Fibroblast of lung (primary cell): ENCODE measurements around the gene CMTR1.

Source experiments
- EZH2 ChIP-seq: IDR thresholded peaks from 2 replicates; pipeline ENCODE4 v1.5.1; 2012; ENCODE audit warnings: low read length, control low read depth, mild to moderate bottlenecking; ENCODE audit errors: missing control alignments
- TF ChIP-seq, protein P1 (sequence below), 2 donors: IDR thresholded peaks in 1 of 2; conservative IDR thresholded peaks in 1 of 2; 1 replicate in 1 of 2; 2 replicates in 1 of 2; pipeline ENCODE4 v1.5.1; 2011 to 2012; ENCODE audit warnings: low read length in 2 of 2, control low read depth in 1 of 2, inconsistent platforms in 1 of 2, low read depth in 1 of 2, mild to moderate bottlenecking in 1 of 2

DNA sequence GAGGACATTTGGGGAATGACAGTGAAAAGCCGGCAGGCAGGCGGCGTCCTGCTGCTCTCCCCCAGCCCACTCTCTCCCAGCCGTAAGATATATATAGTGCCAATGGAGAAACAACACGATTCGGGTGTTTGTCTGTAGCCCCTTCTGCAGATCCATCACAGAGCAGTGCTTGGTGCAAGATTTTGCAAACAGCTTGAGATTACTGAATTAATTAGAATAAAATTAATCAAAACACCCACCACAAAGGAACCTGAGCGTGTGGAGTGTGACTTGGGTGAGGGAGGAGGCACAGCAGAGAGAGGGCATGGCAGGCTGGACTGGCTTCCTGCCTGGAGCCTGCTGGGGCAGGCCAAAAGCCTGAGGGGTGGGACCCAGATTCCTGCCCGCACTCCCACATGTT lies 95.5 kb downstream of the CMTR1 start:
- TF ChIP-seq, protein P1, sequence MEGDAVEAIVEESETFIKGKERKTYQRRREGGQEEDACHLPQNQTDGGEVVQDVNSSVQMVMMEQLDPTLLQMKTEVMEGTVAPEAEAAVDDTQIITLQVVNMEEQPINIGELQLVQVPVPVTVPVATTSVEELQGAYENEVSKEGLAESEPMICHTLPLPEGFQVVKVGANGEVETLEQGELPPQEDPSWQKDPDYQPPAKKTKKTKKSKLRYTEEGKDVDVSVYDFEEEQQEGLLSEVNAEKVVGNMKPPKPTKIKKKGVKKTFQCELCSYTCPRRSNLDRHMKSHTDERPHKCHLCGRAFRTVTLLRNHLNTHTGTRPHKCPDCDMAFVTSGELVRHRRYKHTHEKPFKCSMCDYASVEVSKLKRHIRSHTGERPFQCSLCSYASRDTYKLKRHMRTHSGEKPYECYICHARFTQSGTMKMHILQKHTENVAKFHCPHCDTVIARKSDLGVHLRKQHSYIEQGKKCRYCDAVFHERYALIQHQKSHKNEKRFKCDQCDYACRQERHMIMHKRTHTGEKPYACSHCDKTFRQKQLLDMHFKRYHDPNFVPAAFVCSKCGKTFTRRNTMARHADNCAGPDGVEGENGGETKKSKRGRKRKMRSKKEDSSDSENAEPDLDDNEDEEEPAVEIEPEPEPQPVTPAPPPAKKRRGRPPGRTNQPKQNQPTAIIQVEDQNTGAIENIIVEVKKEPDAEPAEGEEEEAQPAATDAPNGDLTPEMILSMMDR (conservative IDR thresholded peaks at IDR 0.05 in 1 of 2, IDR thresholded peaks at IDR 0.05 in 1 of 2; ENCODE audit: low read depth in 1 of 2, low read length in 2 of 2) = no peak
- no peak for TF ChIP-seq EZH2
